GM18507 (cell line): ENCODE results near the gene LIF.

Experiments
- DNase-seq: peaks from one replicate; pipeline ENCODE4 v3.0.0; 2011; ENCODE audit warnings: low read depth; ENCODE audit not compliant: insufficient read length; ENCODE audit errors: extremely low spot score
- FAIRE-seq: peaks from 2 replicates; lab custom pipeline; 2011; peaks lifted over from hg19 to GRCh38; lab: Jason Lieb, UNC

The LIF gene

DNA sequence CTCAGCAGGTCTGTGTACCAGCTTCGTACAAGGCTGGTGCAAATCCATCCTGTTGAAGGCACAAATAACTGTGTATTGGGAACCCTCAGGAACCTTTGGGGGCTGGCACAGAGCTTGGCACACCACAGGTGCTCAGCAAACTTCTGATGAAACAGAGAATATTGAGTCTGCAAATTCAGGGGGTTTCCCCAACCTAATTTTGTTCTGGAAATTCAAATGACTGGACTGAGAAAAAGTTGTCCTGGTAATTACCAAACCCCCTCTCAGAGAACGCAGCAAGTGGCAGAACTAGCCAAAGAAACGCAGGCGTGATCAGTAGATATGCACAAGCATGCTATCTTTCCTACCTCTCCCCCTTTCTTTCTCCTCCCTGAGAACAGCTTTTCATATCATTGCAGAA is 47.6 kb downstream of the LIF start:
- no peak for DNase-seq
- no peak for FAIRE-seq

- DNase-seq (no peak), FAIRE-seq (no peak)
Observed at GRCh38 chr22:30198152-30198825, 48.3 kb downstream of the LIF start.

DNA sequence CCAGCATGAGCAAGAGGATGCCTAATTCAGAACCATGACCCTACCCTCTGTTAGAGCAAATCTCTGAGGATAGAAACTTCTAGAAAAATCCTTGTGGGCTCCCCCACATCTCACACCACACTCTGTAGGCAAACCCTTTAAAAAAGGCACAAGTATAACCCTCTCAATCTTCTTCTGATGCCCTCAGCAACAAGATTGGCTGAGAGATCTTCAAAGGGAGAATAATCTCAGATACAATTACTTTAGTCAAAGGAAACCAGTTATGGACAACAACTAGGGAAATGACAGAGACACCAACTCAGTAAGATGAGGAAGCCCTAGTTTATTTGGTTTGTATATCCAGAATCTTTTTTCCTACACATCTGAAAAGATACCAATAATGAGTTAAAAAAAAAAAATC is 49.2 kb downstream of the LIF start:
- DNase-seq (no peak), FAIRE-seq (no peak)

DNA sequence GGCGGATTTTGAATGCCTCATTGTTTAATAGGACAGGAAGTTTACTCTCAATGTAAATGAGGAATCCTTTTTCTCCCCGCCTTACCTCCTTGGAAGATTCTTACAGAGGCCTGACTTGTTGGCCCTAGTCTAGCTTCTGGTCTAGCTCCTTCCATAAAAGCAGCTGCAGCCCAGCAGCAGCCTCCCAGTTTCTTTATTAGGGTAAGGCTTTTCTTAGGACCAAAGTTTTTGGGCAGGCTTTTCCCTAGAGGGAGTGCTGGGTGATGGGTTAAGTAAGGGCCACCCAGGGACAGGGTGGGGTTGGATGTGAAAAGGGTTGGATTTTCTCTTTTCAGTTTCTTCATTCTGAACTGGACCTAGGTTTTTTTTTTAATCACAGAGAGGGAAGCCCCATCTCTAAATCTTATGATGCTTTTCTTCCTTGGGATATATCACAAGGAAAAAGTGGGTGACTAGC is 49.7 kb downstream of the LIF start:
- DNase-seq (no peak), FAIRE-seq (no peak)

DNA sequence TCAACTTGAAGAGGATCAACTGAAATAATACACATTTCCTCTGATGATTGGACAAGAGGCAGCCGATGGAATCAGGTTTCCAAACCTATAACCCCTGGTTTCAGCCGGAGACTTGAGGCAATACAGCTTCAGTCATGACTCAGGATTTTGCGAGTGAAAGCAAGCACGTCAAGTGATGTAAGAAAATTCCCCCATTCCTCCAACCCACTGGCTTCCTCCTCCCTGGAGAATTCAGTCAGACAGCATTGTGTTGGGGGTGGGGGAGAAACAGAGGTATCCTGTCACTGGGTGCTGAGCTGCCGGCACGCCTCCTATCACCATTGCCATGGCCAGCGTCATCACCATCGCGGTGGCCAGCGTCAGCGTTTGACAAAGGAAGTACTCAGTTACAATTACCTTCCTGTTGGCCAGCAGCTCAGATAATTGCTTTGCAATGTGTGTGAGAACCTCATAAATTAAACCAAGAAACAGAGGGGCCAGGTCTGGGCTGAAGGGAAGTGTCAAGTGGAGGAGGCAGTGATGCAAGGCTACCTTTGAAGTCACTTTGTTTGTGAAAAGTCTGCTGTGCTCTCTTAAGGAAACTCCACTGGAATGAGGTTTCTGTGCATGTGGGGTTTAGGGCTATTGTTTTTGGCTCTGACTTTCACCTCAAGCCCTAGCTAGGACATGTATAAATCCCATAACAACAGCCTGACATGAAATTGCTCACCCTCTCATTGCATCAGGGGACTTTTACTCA is 50.2 kb downstream of the LIF start:
- FAIRE-seq (no peak), DNase-seq (no peak)

DNA sequence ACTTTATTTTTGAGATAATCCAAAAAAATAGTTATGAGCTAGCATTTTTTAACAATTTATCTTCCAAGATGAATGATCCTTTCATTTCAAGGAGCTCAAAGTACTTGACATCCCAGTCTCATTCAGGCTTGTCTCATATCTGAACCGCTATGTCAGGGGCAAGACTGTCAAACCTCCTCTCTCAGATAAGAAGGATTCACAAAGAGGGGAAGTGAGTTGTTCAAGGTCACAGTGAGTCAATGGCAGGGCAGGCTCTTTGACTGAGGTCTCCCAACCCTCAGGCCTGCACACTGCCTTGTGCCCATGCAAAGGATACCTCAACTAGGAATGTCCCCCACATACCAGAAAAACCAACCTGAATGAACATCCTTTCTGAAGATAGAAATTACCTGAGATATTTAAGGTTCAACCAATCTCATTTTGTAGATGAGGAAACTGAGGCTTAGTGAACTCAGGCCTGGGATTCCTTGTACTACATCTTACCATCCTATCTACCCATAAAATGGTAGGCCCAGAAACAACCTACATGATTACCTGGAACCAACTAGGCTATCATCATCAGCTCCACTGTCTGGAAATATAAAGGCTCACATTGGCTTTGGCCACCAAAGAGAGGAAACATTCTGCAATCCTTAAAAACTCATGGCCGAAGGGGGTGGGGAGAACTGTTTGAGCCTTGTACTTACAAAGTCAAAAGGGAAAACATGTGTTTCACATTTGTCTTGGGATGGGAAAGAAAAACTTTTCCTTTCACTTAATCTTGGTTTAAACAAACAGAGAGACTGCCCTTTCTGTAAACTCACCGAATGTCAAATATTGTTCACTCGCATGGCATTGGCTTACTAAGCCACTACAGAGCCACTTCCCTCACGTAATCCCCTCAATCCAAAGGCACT is 51.1 kb downstream of the LIF start:
- DNase-seq, result no peak
- FAIRE-seq, result no peak

DNA sequence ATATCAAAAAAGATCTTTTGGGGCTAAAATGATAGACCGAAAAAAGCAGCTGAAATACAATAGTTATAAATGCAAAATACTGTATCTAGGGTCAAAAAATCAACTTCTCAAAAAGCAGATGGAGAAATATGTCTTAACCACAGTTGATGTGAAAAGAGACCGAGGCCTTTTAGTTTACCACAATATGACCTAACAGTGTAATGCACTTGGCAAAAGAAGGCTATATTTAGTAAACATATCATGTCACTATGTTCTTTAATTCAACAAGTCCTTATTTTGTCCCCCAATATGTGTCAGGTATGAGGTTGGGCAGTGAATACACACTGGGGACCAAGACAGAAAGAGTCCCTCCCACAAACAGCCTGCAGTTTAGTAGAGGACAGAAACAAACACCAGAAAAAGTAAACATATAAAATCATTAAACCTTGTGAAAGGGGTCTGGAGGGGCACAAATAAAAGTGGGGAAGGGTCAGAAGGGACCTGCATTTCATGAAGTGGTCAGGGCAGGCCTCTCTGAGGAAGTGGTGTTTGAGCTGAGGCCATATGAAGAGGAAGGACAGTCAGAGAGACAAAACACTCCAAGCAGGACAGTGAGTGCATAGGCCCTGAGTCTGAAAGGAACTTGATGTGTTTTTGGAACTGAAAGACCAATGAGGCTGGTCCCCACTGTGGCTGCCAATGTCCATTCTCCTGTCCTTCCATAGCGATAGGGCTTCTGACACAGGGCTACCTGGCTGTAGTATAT is 53.4 kb downstream of the LIF start:
- no peak for DNase-seq
- no peak for FAIRE-seq

- no peak for DNase-seq
- FAIRE-seq, result no peak
Observed at GRCh38 chr22:30192427-30192826, 54.1 kb downstream of the LIF start.

- FAIRE-seq (no peak), DNase-seq (no peak)
Observed at GRCh38 chr22:30191040-30191701, 55.4 kb downstream of the LIF start.

- no peak for FAIRE-seq
- DNase-seq, result no peak
Observed at GRCh38 chr22:30190574-30190973, 56.0 kb downstream of the LIF start.
